VCaP (cell line): ENCODE results near the gene GJA4.

Source experiments
- H3K27ac ChIP-seq: fragments of 450-650 bp; 2 replicates; pipeline ENCODE4 v1.5.1; 2017
- TF ChIP-seq, protein P1 (sequence below): fragments of 450-650 bp; conservative IDR thresholded peaks from 2 replicates; pipeline ENCODE4 v1.5.1; 2017; ENCODE audit warnings: mild to moderate bottlenecking, moderate library complexity

Gene GJA4

DNA sequence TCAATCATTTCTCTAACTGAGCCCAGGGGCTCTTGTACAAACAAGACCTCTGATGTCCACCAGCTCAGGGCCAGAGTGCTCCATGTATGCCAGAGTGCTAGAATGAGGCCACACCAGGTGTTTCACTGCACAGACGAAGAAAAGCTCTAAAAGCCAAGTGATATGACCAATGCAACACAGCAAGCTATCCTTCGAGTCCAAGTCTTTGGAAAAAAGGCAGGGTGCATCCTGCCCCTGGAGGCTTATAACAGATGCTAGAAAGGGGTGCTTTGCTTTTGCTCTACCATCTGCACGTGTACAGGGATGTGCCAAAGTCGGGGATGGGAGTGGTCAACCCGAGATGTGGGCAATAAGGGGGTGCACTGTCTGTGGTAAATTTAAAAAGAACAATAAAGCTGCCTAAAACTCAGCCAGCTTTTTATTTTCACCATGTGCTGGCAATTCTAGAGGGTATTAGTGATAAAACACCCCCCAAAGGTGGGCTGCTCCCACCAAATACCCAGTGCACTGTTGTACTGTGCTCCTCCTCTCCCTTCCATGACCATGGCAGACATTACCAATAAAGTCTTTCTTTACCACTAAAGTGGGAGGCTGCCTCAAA lies 34.6 kb downstream of the GJA4 start:
- H3K27ac ChIP-seq, result no peak overlapping the region
- TF ChIP-seq, protein P1, sequence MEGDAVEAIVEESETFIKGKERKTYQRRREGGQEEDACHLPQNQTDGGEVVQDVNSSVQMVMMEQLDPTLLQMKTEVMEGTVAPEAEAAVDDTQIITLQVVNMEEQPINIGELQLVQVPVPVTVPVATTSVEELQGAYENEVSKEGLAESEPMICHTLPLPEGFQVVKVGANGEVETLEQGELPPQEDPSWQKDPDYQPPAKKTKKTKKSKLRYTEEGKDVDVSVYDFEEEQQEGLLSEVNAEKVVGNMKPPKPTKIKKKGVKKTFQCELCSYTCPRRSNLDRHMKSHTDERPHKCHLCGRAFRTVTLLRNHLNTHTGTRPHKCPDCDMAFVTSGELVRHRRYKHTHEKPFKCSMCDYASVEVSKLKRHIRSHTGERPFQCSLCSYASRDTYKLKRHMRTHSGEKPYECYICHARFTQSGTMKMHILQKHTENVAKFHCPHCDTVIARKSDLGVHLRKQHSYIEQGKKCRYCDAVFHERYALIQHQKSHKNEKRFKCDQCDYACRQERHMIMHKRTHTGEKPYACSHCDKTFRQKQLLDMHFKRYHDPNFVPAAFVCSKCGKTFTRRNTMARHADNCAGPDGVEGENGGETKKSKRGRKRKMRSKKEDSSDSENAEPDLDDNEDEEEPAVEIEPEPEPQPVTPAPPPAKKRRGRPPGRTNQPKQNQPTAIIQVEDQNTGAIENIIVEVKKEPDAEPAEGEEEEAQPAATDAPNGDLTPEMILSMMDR, result no peak

DNA sequence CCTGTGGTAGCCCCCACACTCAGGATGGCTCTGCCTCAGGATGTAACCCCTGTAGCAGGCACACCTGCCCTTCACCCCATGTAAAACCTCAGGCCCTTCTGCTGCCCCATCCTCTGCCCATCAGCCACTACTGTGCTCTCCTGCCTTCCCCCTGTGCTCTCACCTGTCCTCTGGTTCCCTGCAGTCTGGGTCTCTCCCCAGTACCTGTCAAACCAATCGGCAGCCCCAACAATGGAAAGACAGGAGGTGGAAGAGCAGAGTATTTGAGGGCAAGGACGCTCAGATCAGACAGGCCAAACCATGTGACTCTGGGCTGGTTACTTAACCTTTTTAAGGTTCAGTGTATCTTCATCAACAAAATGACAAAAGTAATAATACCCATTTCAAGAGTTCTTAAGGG lies 35.8 kb downstream of the GJA4 start:
- H3K27ac ChIP-seq, result no peak overlapping the region
- TF ChIP-seq, protein P1, result no peak

DNA sequence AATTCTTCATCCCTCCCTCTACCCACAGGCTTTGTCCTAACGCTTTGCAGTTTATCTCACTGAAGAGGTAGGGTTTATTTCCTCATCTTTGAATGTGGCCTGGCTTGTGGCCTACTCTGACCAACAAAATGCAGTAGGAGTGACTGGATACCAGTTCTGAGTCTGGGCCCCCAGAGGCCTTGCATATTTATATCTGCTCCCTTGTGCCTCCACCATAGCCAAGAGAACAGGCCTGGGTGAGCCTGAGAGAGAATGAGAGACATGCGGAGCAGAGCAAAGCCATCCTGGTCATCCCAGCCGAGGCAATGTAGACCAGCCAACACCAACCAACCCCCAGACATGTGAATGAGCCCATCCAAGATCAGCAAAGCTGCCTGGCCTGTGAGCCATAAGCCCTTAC lies 36.5 kb downstream of the GJA4 start:
- no peak overlapping the region for H3K27ac ChIP-seq
- TF ChIP-seq, protein P1, result no peak

DNA sequence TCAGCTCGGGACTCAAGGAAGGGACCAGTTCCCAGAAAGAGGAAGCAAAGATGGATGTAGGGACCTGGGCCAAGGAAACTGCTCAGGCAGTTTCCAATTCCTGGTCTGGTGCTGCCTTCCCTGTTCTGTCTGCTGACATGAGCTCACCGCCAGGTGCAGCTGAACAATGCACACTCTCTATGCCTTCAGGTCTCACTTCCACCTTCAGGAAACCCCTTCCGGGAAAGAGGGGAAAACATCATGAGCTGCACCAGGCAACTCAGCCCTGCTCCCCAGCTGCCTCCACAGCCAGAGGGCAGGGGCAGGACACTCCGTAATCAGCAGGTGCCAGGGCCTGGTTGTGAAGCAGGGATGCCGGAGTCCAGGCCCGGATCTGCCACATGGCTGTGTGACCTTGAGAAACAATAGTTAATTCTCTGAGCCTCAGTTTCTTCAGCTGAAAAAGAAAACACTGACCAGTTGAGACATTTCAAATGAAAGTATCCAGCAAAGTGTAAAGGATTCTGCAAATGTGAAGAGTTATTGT lies 39.0 kb downstream of the GJA4 start:
- H3K27ac ChIP-seq, result no peak overlapping the region
- TF ChIP-seq, protein P1, result no peak

DNA sequence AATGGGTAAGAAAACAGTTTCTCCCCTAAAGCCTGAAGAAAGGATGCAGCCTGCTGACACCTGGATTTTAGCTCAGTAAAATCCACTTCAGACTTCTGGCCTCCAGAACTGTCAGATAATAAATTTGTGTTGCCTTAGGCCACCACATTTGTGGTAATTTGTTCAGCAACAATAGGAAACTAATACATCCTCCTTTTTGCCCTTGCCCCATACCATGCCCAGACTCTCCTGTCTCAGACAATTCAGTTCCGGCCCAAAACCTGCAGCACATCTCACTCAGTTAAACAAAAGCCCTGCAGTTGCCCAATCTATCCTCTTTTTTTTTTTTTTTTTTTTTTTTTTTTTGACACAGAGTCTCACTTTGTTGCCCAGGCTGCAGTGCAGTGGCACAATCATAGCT lies 40.9 kb downstream of the GJA4 start:
- H3K27ac ChIP-seq, result no peak overlapping the region
- TF ChIP-seq, protein P1, result no peak

DNA sequence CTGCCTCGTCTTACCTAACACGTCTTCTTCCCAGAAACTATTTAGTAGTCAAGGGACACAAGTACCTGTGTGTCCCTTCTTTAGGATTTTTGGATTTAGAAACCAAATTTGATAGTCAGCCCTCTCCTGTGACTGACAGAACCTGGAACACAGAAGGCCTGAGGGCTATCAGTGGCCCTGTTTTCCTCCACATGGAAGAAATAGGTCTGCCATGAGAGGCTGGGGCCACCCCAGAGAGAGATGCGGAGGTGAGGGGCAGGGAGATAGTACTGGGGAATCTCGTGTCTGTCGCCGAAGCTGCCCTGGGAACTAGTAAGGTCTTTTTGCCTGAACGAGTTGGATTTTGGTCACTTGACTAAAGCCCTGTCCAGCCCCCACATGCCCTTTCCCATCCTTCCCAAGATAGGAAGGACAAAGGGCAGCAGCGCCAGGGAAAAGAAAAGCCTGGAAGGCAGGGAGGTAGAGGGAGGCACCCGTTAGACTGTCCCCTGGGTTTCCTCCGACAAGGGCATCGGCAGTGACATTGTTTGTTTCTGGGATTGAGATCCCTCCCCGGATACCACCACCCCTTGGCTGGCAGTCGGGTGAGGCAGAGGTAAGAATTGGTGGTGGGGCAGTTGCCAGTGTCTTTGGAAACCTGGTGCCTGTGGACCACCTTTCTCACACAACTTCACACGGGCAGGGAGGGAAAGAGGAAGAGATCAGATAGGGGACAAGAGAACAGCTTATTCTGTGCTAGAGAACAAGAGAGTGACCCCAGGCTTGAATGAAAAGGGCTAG lies 46.9 kb downstream of the GJA4 start:
- TF ChIP-seq, protein P1, result no peak

DNA sequence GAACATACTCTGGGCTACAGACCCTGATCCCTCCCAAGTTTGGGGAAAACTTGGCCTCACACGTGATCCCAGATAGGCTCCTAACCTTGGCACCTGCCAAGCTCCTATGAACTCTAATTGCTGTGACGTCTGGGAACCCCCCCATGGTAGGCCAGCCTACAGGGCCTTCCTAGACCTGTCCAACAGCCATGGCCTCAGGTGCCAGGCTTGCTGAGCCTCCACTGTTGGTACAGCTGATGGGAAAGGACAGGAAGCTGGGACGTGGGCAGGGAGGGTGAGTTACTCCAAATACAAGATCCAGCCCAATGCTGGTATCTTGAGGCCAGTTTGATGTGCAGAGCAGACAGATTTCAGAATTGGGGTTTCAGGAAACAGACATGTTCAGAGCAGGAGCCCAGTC lies 47.6 kb downstream of the GJA4 start:
- TF ChIP-seq, protein P1, result no peak
- H3K27ac ChIP-seq, result no peak overlapping the region

More for the DNA sequence above, 46.9 kb downstream of the GJA4 start:
- no peak overlapping the region for H3K27ac ChIP-seq
